Measurements from ENCODE around the gene ARFIP2. TPM values are rescaled to one million over a fixed set of nuclear protein-coding genes. Genes with fewer than 3 reads are reported as not detected.

ARFIP2 gene
- total RNA-seq, 1 experiment from 2014 or later, result 55.1 TPM

GRCh38 chr11:6483015-6483414 is 1.9 kb upstream of the ARFIP2 start:
- no peak overlapping the region for H3K14ac ChIP-seq (ENCODE audit: insufficient read depth, low read length)
- H3K27me3 ChIP-seq (ENCODE audit: insufficient read depth, low read length), result no peaks in the 10 kb centered on the region
- Mint-ChIP-seq H3K27me3 (ENCODE audit: low read depth) (no peaks in the 10 kb centered on the region; the same call in 1 of the 2 replicates), H3K4me1 (peaks cover 11 to 13% of the 10 kb centered on the region in 2 experiments), H3K27ac (peak overlapping the region in 1 of 3 experiments; percentile 62; a peak in 1 of 7 replicates), H3K9me3 (no peaks in the 10 kb centered on the region), H3K4me3 (peak overlapping the region; percentile 98 to 99), H3K36me3 (ENCODE audit: insufficient read depth in 1 of 3, low read depth in 3 of 3) (peaks cover 31 to 39% (median 34%) of the 10 kb centered on the region in 3 experiments; a peak in 6 of 7 replicates)
- H4K20me1 ChIP-seq (ENCODE audit: control insufficient read depth, insufficient read depth, insufficient read length), result no peaks in the 10 kb centered on the region
- H2BK12ac ChIP-seq (ENCODE audit: insufficient read length, low read depth, low read length), result no peak overlapping the region
- TF ChIP-seq, protein P1, sequence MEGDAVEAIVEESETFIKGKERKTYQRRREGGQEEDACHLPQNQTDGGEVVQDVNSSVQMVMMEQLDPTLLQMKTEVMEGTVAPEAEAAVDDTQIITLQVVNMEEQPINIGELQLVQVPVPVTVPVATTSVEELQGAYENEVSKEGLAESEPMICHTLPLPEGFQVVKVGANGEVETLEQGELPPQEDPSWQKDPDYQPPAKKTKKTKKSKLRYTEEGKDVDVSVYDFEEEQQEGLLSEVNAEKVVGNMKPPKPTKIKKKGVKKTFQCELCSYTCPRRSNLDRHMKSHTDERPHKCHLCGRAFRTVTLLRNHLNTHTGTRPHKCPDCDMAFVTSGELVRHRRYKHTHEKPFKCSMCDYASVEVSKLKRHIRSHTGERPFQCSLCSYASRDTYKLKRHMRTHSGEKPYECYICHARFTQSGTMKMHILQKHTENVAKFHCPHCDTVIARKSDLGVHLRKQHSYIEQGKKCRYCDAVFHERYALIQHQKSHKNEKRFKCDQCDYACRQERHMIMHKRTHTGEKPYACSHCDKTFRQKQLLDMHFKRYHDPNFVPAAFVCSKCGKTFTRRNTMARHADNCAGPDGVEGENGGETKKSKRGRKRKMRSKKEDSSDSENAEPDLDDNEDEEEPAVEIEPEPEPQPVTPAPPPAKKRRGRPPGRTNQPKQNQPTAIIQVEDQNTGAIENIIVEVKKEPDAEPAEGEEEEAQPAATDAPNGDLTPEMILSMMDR (conservative IDR thresholded peaks at IDR 0.05), result no peak
- no peaks in the 10 kb centered on the region; the same call in 1 of the 2 replicates for H3K4me1 ChIP-seq (ENCODE audit: insufficient read depth, low read length)
- WGBS (ENCODE audit: extremely low coverage, insufficient read length, low lambda C conversion rate), result no CpG with 5 or more reads among the region's 6 CpGs
- no peak overlapping the region for H3K56ac ChIP-seq (ENCODE audit: insufficient read length, low read depth, low read length)
- H2AK5ac ChIP-seq (ENCODE audit: insufficient read length, low read length), result no peak overlapping the region
- no peak overlapping the region for H3K18ac ChIP-seq (ENCODE audit: insufficient read length, low read depth, low read length)
- H3K79me2 ChIP-seq (ENCODE audit: insufficient read depth, low read length), result peaks cover 18% of the 10 kb centered on the region; the same call in 1 of the 2 replicates
- H4K91ac ChIP-seq (ENCODE audit: insufficient read length, low read depth, low read length), result no peak overlapping the region
- no peak overlapping the region for H4K8ac ChIP-seq (replicated peaks; ENCODE audit: insufficient read length, low read depth, low read length)
- H3T11ph ChIP-seq (ENCODE audit: low read length), result no peak overlapping the region
- H4K5ac ChIP-seq (ENCODE audit: insufficient read length, low read depth, low read length), result no peak overlapping the region
- no peak overlapping the region for H3K9ac ChIP-seq (ENCODE audit: extremely low read depth, insufficient read length, low read length)
- peak overlapping the region; percentile 80 for H3K4me2 ChIP-seq (ENCODE audit: insufficient read depth, insufficient read length, low read length)
- no peaks in the 10 kb centered on the region for H3K9me3 ChIP-seq (ENCODE audit: control insufficient read depth, low read depth, low read length)
- DNase-seq, result no peak
- H3K79me1 ChIP-seq (ENCODE audit: insufficient read depth, low read depth, low read length, poor library complexity, severe bottlenecking), result peaks cover 16% of the 10 kb centered on the region
- H2BK5ac ChIP-seq (ENCODE audit: insufficient read length, low read length), result no peak overlapping the region
- no peak overlapping the region for H3K27ac ChIP-seq (ENCODE audit: insufficient read length, low read depth, low read length)
- H2BK15ac ChIP-seq (ENCODE audit: low read depth, low read length), result no peak overlapping the region
- no peak overlapping the region for H3K23ac ChIP-seq (ENCODE audit: insufficient read length, low read depth, low read length)
- no peak overlapping the region for H2BK120ac ChIP-seq (ENCODE audit: low read depth, low read length, poor library complexity, severe bottlenecking)
- H2BK20ac ChIP-seq (ENCODE audit: low read depth, low read length, poor library complexity, severe bottlenecking), result no peak overlapping the region
- no peak overlapping the region for H3K4ac ChIP-seq (ENCODE audit: low read depth, low read length)
- no peak overlapping the region for H2AFZ ChIP-seq (ENCODE audit: low read length)
- H3K23me2 ChIP-seq (ENCODE audit: insufficient read length, low read depth, low read length, poor library complexity, severe bottlenecking), result peaks cover 13% of the 10 kb centered on the region

Measured in H9 (cell line).